HepG2 (cell line): ENCODE data around the gene PARP8. TPM values are rescaled to one million over a fixed set of nuclear protein-coding genes. Genes with fewer than 3 reads are reported as not detected.

Experiments
- ATAC-seq: fragments of 200-7000 bp; cut with Tn5 transposase; 3 replicates; pipeline ENCODE4 v1.9.1; 2020; ENCODE audit warnings: mild to moderate bottlenecking, moderate library complexity
- BruUV-seq: library from RNA; stranded (reverse); fragments of 400-500 nt; replicated peaks from 2 replicates; lab custom pipeline; 2021; lab: Mats Ljungman, UMichigan
- CTCF ChIA-PET: fragments of 300-600 bp; formaldehyde crosslinking; extraction: SDS; loops from one replicate; lab custom pipeline; 2021; ENCODE audit warnings: low total read pairs, inconsistent platforms, low intra/inter-chr PET ratio; lab: Yijun Ruan, JAX
- POLR2A ChIA-PET: fragments of 350-600 bp; sonication (Branson Sonifier 250); formaldehyde crosslinking; loops from one replicate; lab custom pipeline; 2020; ENCODE audit warnings: antibody characterized with exemption, inconsistent platforms; lab: Yijun Ruan, JAX
- DNase-seq: peaks from one replicate; pipeline ENCODE4 v3.0.0-alpha.2; 2015; ENCODE audit warnings: low spot score
- FAIRE-seq: peaks from 3 replicates; lab custom pipeline; 2011; peaks lifted over from hg19 to GRCh38; lab: Jason Lieb, UNC
- H2AFZ ChIP-seq: one replicate; pipeline ENCODE4 v1.6.1; 2011; ENCODE audit warnings: low read length, inconsistent platforms
- H3K27ac ChIP-seq: fragments of 300-600 bp; 3 replicates; pipeline ENCODE4 v1.8.0; 2011; ENCODE audit warnings: mixed run types, mild to moderate bottlenecking, mixed read lengths, low read length, inconsistent platforms; ENCODE audit not compliant: insufficient read depth; ENCODE audit errors: extremely low read length
- H3K27me3 ChIP-seq, 2 experiments: fragments of 200-600 bp in 1 of 2; 2 replicates in 1 of 2; 3 replicates in 1 of 2; pipeline versions ENCODE4 v1.6.0 to v1.8.0; 2011; ENCODE audit warnings: low read length in 2 of 2, mild to moderate bottlenecking in 2 of 2, moderate library complexity in 2 of 2, inconsistent platforms in 1 of 2; ENCODE audit not compliant: insufficient read depth in 2 of 2, control insufficient read depth in 1 of 2
- H3K36me3 ChIP-seq, 2 experiments: fragments of 200-600 bp in 1 of 2; replicated peaks in 1 of 2; 2 replicates in 1 of 2; 3 replicates in 1 of 2; pipeline versions ENCODE4 v1.5.1 to v1.8.0; 2011; ENCODE audit warnings: low read length in 2 of 2, inconsistent platforms in 1 of 2; ENCODE audit not compliant: insufficient read depth in 2 of 2, control insufficient read depth in 1 of 2
- H3K4me1 ChIP-seq: 2 replicates; pipeline ENCODE4 v1.5.1; 2012; ENCODE audit warnings: low read length, inconsistent platforms; ENCODE audit not compliant: insufficient read depth
- H3K4me2 ChIP-seq: 2 replicates; pipeline ENCODE4 v1.6.0; 2011; ENCODE audit warnings: low read depth, low read length, inconsistent platforms
- H3K4me3 ChIP-seq, 3 experiments: fragments of 200-600 bp in 1 of 3; sonication (generic), shearing (Covaris generic) in 1 of 3; replicated peaks in 1 of 3; 2 replicates each; pipeline ENCODE4 v1.5.1; 2011 to 2016; ENCODE audit warnings: low read length in 3 of 3, inconsistent platforms in 2 of 3, low read depth in 2 of 3, mild to moderate bottlenecking in 2 of 3, control low read depth in 1 of 3, mixed read lengths in 1 of 3; ENCODE audit not compliant: insufficient read depth in 1 of 3
- H3K79me2 ChIP-seq: one replicate; pipeline ENCODE4 v1.6.1; 2011; ENCODE audit warnings: low read length, inconsistent platforms; ENCODE audit not compliant: insufficient read depth
- H3K9ac ChIP-seq: 2 replicates; pipeline ENCODE4 v1.6.0; 2011; ENCODE audit warnings: mild to moderate bottlenecking, low read depth, low read length, inconsistent platforms; ENCODE audit not compliant: insufficient read depth
- H3K9me3 ChIP-seq: 2 replicates; pipeline ENCODE4 v1.5.1; 2012; ENCODE audit warnings: mild to moderate bottlenecking, low read length
- H4K20me1 ChIP-seq: 2 replicates; pipeline ENCODE4 v1.6.0; 2011; ENCODE audit warnings: inconsistent platforms, mild to moderate bottlenecking, low read length, moderate library complexity; ENCODE audit not compliant: insufficient read depth
- HDAC2 ChIP-seq: sonication (generic); formaldehyde crosslinking; IDR thresholded peaks from 2 replicates; pipeline ENCODE4 v1.4.0; 2020; ENCODE audit warnings: missing genetic modification reagents
- NR2F2 ChIP-seq: IDR thresholded peaks from 2 replicates; pipeline ENCODE4 v1.6.1; 2012; ENCODE audit warnings: low read depth, inconsistent platforms, borderline replicate concordance
- RBFOX2 ChIP-seq: fragments of 200-400 bp; formaldehyde crosslinking; IDR thresholded peaks from 2 replicates; pipeline ENCODE4 v1.6.1; 2017; ENCODE audit warnings: low read depth, mild to moderate bottlenecking, low read length
- RNF2 ChIP-seq: fragments of 450-650 bp; conservative IDR thresholded peaks from 2 replicates; pipeline ENCODE4 v1.6.1; 2016; ENCODE audit warnings: low read depth
- RORA ChIP-seq: sonication (generic); formaldehyde crosslinking; IDR thresholded peaks from 2 replicates; pipeline ENCODE4 v1.5.0; 2020; ENCODE audit warnings: mild to moderate bottlenecking, missing genetic modification reagents, moderate library complexity
- SAP130 ChIP-seq: IDR thresholded peaks from 2 replicates; pipeline ENCODE4 v1.6.1; 2016; ENCODE audit warnings: low read depth
- SP5 ChIP-seq: IDR thresholded peaks from 2 replicates; pipeline ENCODE4 v1.6.1; 2016; ENCODE audit warnings: low read depth, borderline replicate concordance
- TAF1 ChIP-seq: sonication (generic); formaldehyde crosslinking; IDR thresholded peaks from 2 replicates; pipeline ENCODE4 v1.4.0; 2020; ENCODE audit warnings: missing genetic modification reagents
- TAF15 ChIP-seq: fragments of 200-400 bp; formaldehyde crosslinking; IDR thresholded peaks from one replicate; pipeline ENCODE4 v1.6.1; 2018; ENCODE audit warnings: mild to moderate bottlenecking, low read depth, low read length; ENCODE audit not compliant: poor library complexity, severe bottlenecking
- TGIF2 ChIP-seq: IDR thresholded peaks from 2 replicates; pipeline ENCODE4 v1.6.1; 2016; ENCODE audit warnings: control low read depth, missing compliant biosample characterization
- ZNF143 ChIP-seq: sonication (generic); formaldehyde crosslinking; IDR thresholded peaks from 2 replicates; pipeline ENCODE4 v1.4.0; 2020; ENCODE audit warnings: missing genetic modification reagents
- ZNF234 ChIP-seq: sonication (generic); formaldehyde crosslinking; conservative IDR thresholded peaks from 2 replicates; pipeline ENCODE4 v1.5.1; 2020; ENCODE audit warnings: mild to moderate bottlenecking, missing genetic modification reagents
- ZNF484 ChIP-seq: sonication (generic); formaldehyde crosslinking; IDR thresholded peaks from 2 replicates; pipeline ENCODE4 v1.5.1; 2020; ENCODE audit warnings: mild to moderate bottlenecking, low read depth, missing genetic modification reagents, borderline replicate concordance
- ZSCAN21 ChIP-seq: sonication (generic); formaldehyde crosslinking; IDR thresholded peaks from 2 replicates; pipeline ENCODE4 v1.8.0; 2022; ENCODE audit warnings: mild to moderate bottlenecking, missing genetic modification reagents, moderate library complexity, borderline replicate concordance
- WGBS: methylation state at CpG from one replicate; pipeline ENCODE4 v1.1.6; 2017; ENCODE audit warnings: low lambda C conversion rate; 5-methylcytosine and 5-hydroxymethylcytosine counted together
- in situ Hi-C: cut with HindIII; loops from 2 replicates; pipeline ENCODE4 v1.10.0; 2017; ENCODE audit warnings: low pct_unique_long_range_greater_than_20kb; ENCODE audit not compliant: extremely low pct_ligation_motif_present
- intact Hi-C: fragments of 100-400 bp; cut with micrococcal nuclease; formaldehyde crosslinking; loops from one replicate; pipeline ENCODE4 v1.10.0; 2022; ENCODE audit not compliant: unreplicated experiment
- polyA plus RNA-seq, 8 experiments: library from polyadenylated mRNA; depleted of rRNA in 3 of 8; stranded (reverse) in 7 of 8; unstranded in 1 of 8; fragments of >200 nt; fragmentation: Illumina TruSeq in 4 of 8; extraction: Trizol in 4 of 8; gene quantifications; 2 replicates each; pipeline versions ENCODE4 v1.2.1 to v1.2.3, GENCODE V29; 2011 to 2016; ENCODE audit warnings: low read depth in 4 of 8, missing spikeins in 1 of 8, mixed read lengths in 1 of 8; ENCODE audit not compliant: insufficient read depth in 1 of 8
- total RNA-seq, 5 experiments: library from RNA; depleted of rRNA; stranded (reverse); fragments of >200 nt; fragmentation: Illumina TruSeq; extraction: Trizol; gene quantifications; 2 replicates each; pipeline ENCODE4 v1.2.3, GENCODE V29; 2016; ENCODE audit warnings: low read depth in 1 of 5
- TF ChIP-seq, protein P1 (sequence below): sonication (generic); formaldehyde crosslinking; IDR thresholded peaks from 2 replicates; pipeline ENCODE4 v1.5.0; 2020; ENCODE audit warnings: missing genetic modification reagents
- TF ChIP-seq, protein P2 (sequence below): sonication (generic); formaldehyde crosslinking; conservative IDR thresholded peaks from 2 replicates; pipeline ENCODE4 v1.4.0; 2020; ENCODE audit warnings: missing genetic modification reagents

PARP8 gene
- total and polyA plus RNA-seq, 2 of the 13 experiments (the other 11 are each of a cell fraction or from before 2014, with no cell fraction given) = 0.11 to 0.29 TPM

DNA sequence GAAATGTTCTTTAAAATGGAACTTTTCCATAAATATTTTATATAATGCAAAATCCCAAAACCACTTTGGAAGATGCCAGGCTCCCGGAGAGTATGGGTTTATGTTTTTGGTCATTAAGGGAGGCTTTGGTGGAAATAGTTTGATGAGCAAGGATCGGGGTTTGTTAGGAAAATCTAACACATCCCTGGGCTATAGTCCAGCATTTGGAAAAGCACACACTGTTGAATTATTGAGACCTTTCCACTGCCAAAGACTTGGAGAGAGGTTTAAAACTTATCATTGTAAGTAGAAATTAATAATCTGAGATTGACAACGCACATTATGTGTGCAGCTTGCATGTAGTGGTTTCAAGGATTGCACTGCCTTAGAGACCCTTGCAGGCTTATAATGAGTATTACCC lies 156.3 kb downstream of the PARP8 start (continued):
- TF ChIP-seq HDAC2 (CRISPR knock-in tag) = no peak
- TF ChIP-seq, all 625 proteins: peak for 0

DNA sequence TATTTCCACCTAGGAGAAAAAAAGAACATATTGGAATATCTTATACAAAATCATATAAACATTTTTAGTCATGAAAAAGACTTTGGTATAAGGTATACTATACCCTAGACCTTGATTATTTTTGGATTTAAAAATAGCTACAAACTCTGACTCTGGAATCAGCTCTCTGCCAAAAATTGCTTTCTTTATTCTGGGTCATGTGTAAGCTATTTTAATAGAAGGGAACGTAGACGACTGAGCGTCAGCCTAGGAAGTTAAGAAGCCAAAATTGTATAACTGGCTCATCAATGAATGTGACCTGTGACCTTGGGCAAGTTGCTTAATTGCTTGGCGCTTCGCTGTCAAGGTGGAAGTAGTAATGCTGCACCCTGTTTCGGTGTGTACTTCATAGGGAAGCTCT lies 157.1 kb downstream of the PARP8 start:
- Histone ChIP-seq H4K20me1 (no peaks in the 10 kb centered on the region), H3K27me3 (no peaks in the 10 kb centered on the region), H3K4me2 (no peak overlapping the region), H3K79me2 (no peaks in the 10 kb centered on the region), H3K9me3 (no peaks in the 10 kb centered on the region), H3K4me1 (no peaks in the 10 kb centered on the region), H3K9ac (no peak overlapping the region), H3K4me3 (no peak overlapping the region), H2AFZ (no peak overlapping the region), H3K36me3 (no peaks in the 10 kb centered on the region), H3K27ac (no peak overlapping the region)
- in situ Hi-C loops = no loop called here
- BruUV-seq = no TSS peak
- ATAC-seq (no peak), DNase-seq (no peak), FAIRE-seq (no peak)
- intact Hi-C loops = no loop called here
- 44% methylated on average over 6 of the region's 6 CpGs for WGBS
- CTCF ChIA-PET = no interaction called here
- POLR2A ChIA-PET = no interaction called here
- TF ChIP-seq ZSCAN21 (CRISPR knock-in tag) (no peak), ZNF234 (CRISPR knock-in tag) (no peak), ZNF484 (CRISPR knock-in tag) (no peak), TAF1 (CRISPR knock-in tag) (no peak), RNF2 (no peak), RORA (CRISPR knock-in tag) (no peak), TAF15 (no peak), SP5 (CRISPR knock-in tag) (no peak), NR2F2 (no peak), RBFOX2 (no peak), TGIF2 (CRISPR knock-in tag) (no peak), ZNF143 (CRISPR knock-in tag) (no peak), SAP130 (CRISPR knock-in tag) (no peak)
- TF ChIP-seq, protein P1, sequence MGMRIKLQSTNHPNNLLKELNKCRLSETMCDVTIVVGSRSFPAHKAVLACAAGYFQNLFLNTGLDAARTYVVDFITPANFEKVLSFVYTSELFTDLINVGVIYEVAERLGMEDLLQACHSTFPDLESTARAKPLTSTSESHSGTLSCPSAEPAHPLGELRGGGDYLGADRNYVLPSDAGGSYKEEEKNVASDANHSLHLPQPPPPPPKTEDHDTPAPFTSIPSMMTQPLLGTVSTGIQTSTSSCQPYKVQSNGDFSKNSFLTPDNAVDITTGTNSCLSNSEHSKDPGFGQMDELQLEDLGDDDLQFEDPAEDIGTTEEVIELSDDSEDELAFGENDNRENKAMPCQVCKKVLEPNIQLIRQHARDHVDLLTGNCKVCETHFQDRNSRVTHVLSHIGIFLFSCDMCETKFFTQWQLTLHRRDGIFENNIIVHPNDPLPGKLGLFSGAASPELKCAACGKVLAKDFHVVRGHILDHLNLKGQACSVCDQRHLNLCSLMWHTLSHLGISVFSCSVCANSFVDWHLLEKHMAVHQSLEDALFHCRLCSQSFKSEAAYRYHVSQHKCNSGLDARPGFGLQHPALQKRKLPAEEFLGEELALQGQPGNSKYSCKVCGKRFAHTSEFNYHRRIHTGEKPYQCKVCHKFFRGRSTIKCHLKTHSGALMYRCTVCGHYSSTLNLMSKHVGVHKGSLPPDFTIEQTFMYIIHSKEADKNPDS (CRISPR knock-in tag) = no peak
- TF ChIP-seq, protein P2, sequence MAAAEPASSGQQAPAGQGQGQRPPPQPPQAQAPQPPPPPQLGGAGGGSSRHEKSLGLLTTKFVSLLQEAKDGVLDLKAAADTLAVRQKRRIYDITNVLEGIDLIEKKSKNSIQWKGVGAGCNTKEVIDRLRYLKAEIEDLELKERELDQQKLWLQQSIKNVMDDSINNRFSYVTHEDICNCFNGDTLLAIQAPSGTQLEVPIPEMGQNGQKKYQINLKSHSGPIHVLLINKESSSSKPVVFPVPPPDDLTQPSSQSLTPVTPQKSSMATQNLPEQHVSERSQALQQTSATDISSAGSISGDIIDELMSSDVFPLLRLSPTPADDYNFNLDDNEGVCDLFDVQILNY = no peak
